Measurements from ENCODE around the gene ATRAID. TPM values are rescaled to one million over a fixed set of nuclear protein-coding genes. Genes with fewer than 3 reads are reported as not detected.

ATRAID gene
- polyA plus RNA-seq, 3 donors = 120 to 298 (median 287) TPM

DNA sequence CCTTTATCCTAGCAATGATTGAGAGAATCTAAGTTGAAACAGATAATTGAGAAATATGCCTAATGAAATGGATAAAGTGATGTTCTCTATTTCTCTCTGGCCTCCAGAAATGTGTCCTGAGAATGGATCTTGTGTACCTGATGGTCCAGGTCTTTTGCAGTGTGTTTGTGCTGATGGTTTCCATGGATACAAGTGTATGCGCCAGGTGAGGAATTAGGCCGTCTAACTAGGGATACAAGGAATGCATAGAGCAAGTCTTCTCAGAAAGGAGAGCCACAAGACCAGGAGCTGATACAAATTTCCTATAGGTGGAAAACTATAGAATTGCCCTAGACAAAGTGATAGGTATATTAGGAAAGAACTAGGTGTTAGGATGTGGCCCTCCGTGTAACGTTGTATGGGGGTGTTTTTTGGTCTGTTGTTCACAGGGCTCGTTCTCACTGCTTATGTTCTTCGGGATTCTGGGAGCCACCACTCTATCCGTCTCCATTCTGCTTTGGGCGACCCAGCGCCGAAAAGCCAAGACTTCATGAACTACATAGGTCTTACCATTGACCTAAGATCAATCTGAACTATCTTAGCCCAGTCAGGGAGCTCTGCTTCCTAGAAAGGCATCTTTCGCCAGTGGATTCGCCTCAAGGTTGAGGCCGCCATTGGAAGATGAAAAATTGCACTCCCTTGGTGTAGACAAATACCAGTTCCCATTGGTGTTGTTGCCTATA lies 4.7 kb downstream of the ATRAID start:
- Histone ChIP-seq H3K9me3 (replicated peaks in 1 of 2; ENCODE audit: control insufficient read depth in 1 of 2, insufficient read depth in 1 of 2, low read length in 2 of 2) (no peaks in the 10 kb centered on the region), H2AFZ (ENCODE audit: insufficient read depth, low read depth, low read length, poor library complexity, severe bottlenecking) (peak overlapping the region; percentile 88), H3K4me1 (ENCODE audit: control insufficient read depth in 1 of 2, insufficient read depth in 2 of 2, low read length in 2 of 2) (peaks cover 20 to 30% of the 10 kb centered on the region in 2 donors), H4K20me1 (ENCODE audit: insufficient read depth, low read length) (no peaks in the 10 kb centered on the region), H3K27ac (ENCODE audit: low read depth in 1 of 2, low read length in 2 of 2) (peak overlapping the region; percentile 33 to 60), H3K9ac (ENCODE audit: insufficient read depth, low read length, poor library complexity, severe bottlenecking) (no peak overlapping the region), H3K4me3 (replicated peaks in 1 of 3; ENCODE audit: low read depth in 2 of 3, low read length in 3 of 3) (peak overlapping the region; percentile 8 to 86 (median 79)), H3K79me2 (ENCODE audit: insufficient read depth, low read length) (peaks cover 13% of the 10 kb centered on the region), H3K36me3 (replicated peaks in 1 of 2; ENCODE audit: control insufficient read depth in 1 of 2, insufficient read depth in 2 of 2, low read length in 2 of 2) (peaks cover 0 to 36% of the 10 kb centered on the region in 2 donors), H3K27me3 (ENCODE audit: control insufficient read depth in 2 of 2, insufficient read depth in 2 of 2, low read length in 2 of 2) (no peaks in the 10 kb centered on the region), H3K4me2 (replicated peaks; ENCODE audit: extremely low read depth, low read length, poor library complexity, severe bottlenecking) (peak overlapping the region; percentile 97)
- TF ChIP-seq, protein P1, sequence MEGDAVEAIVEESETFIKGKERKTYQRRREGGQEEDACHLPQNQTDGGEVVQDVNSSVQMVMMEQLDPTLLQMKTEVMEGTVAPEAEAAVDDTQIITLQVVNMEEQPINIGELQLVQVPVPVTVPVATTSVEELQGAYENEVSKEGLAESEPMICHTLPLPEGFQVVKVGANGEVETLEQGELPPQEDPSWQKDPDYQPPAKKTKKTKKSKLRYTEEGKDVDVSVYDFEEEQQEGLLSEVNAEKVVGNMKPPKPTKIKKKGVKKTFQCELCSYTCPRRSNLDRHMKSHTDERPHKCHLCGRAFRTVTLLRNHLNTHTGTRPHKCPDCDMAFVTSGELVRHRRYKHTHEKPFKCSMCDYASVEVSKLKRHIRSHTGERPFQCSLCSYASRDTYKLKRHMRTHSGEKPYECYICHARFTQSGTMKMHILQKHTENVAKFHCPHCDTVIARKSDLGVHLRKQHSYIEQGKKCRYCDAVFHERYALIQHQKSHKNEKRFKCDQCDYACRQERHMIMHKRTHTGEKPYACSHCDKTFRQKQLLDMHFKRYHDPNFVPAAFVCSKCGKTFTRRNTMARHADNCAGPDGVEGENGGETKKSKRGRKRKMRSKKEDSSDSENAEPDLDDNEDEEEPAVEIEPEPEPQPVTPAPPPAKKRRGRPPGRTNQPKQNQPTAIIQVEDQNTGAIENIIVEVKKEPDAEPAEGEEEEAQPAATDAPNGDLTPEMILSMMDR (IDR thresholded peaks at IDR 0.05) = no peak
- Mint-ChIP-seq H3K4me3 (peak overlapping the region; percentile 89 to 93), H3K27ac (peak overlapping the region; percentile 79 to 94 (median 87)), H3K36me3 (peaks cover 25 to 38% of the 10 kb centered on the region in 2 donors), H3K27me3 (ENCODE audit: low read depth in 3 of 3) (peaks cover 0 to 1% (median 1%) of the 10 kb centered on the region in 3 donors), H3K4me1 (peaks cover 27% of the 10 kb centered on the region), H3K9me3 (peaks cover 0 to 3% (median 0%) of the 10 kb centered on the region in 7 donors)
- intact Hi-C loops (cut with micrococcal nuclease) = loop anchor here in 1 of 2 donors (2.0 kb wide), 1 partner anchor 84 kb away; no protein-coding TSS in a partner anchor
- no peak for DNase-seq
- 98% methylated on average over 10 of the region's 13 CpGs for WGBS (ENCODE audit: insufficient coverage)

DNA sequence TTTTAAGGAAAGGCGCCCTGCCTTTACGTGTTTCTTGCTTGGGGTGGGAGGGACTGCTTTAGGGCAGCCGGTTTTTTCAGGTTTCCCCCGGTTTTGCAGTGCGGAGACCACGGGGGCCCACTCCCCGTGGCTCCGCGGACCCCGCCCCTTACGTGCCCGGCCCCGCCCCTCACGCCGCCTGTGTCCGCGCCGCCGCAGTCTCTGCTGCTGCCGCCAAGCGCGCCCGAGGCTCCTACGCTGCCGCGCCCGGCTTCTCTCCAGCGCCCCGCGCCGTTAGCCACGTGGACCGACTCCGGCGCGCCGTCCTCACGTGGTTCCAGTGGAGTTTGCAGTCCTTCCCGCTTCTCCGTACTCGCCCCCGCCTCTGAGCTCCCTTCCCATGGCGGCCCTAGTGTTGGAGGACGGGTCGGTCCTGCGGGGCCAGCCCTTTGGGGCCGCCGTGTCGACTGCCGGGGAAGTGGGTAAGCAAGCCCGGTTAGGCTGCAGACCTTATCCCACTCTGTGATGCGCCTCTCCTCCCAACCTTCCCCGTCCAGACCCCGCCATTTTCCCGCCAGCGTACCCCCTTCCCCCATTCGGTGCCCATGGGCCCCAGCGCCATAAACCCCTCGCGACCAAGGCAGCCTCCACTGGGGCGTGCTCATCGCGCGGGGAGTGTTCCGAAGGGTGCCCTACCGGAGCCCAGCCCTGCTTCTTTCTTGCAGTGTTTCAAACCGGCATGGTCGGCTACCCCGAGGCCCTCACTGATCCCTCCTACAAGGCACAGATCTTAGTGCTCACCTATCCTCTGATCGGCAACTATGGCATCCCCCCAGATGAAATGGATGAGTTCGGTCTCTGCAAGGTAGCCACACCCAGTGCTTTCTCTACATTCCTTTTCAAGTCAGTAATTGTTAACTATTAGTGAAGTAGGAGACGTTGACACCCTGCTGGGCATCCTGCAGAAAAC lies 5.6 kb downstream of the ATRAID start, which contains the start of gene CAD:
Gene CAD, plus strand, starts transcription at position 197 of the 949 bp plus-strand sequence. Its CDS starts 183 bp downstream, at position 380.
- Histone ChIP-seq H3K9ac (ENCODE audit: insufficient read depth, low read length, poor library complexity, severe bottlenecking) (peak within 1 kb of the TSS; percentile 61), H3K4me3 (replicated peaks in 1 of 3; ENCODE audit: low read depth in 2 of 3, low read length in 3 of 3) (peak within 1 kb of the TSS; percentile 65 to 86 (median 79)), H3K4me2 (replicated peaks; ENCODE audit: extremely low read depth, low read length, poor library complexity, severe bottlenecking) (peak within 1 kb of the TSS; percentile 97), H3K27me3 (ENCODE audit: control insufficient read depth in 2 of 2, insufficient read depth in 2 of 2, low read length in 2 of 2) (no peaks in the 10 kb centered on the region), H3K4me1 (ENCODE audit: control insufficient read depth in 1 of 2, insufficient read depth in 2 of 2, low read length in 2 of 2) (peaks cover 20 to 30% of the 10 kb centered on the region in 2 donors), H3K79me2 (ENCODE audit: insufficient read depth, low read length) (peaks cover 13% of the 10 kb centered on the region), H3K36me3 (replicated peaks in 1 of 2; ENCODE audit: control insufficient read depth in 1 of 2, insufficient read depth in 2 of 2, low read length in 2 of 2) (peaks cover 7 to 45% of the 10 kb centered on the region in 2 donors), H4K20me1 (ENCODE audit: insufficient read depth, low read length) (no peaks in the 10 kb centered on the region), H3K27ac (ENCODE audit: low read depth in 1 of 2, low read length in 2 of 2) (peak within 1 kb of the TSS; percentile 46 to 60), H2AFZ (ENCODE audit: insufficient read depth, low read depth, low read length, poor library complexity, severe bottlenecking) (peak within 1 kb of the TSS; percentile 88), H3K9me3 (replicated peaks in 1 of 2; ENCODE audit: control insufficient read depth in 1 of 2, insufficient read depth in 1 of 2, low read length in 2 of 2) (no peaks in the 10 kb centered on the region)
- Mint-ChIP-seq H3K36me3 (peaks cover 32 to 43% of the 10 kb centered on the region in 2 donors), H3K4me1 (peaks cover 27% of the 10 kb centered on the region), H3K27ac (peak within 1 kb of the TSS; percentile 79 to 94 (median 87)), H3K9me3 (peaks cover 0 to 2% (median 0%) of the 10 kb centered on the region in 7 donors), H3K27me3 (ENCODE audit: low read depth in 3 of 3) (peaks cover 0 to 1% (median 1%) of the 10 kb centered on the region in 3 donors), H3K4me3 (peak within 1 kb of the TSS; percentile 89 to 93)
- intact Hi-C loops (cut with micrococcal nuclease) = loop anchor here in 1 of 2 donors (2.0 kb wide), 1 partner anchor 85 kb away; no protein-coding TSS in a partner anchor
- TF ChIP-seq, protein P1 (IDR thresholded peaks at IDR 0.05) = no peak
- DNase-seq = peak; percentile 72 to 85 (median 80)
- WGBS (ENCODE audit: insufficient coverage) = under 1% methylated on average over 67 of the region's 72 CpGs
